Endothelial cell of umbilical vein (primary cell): ENCODE results near the gene DNAAF5. TPM values are rescaled to one million over a fixed set of nuclear protein-coding genes. Genes with fewer than 3 reads are reported as not detected.

ENCODE experiments used
- BruUV-seq: library from RNA; stranded (reverse); fragments of 400-500 nt; replicated peaks from 2 replicates; lab custom pipeline; 2021; lab: Mats Ljungman, UMichigan
- CTCF ChIA-PET: fragments of 300-600, 350-600 bp; sonication (Branson Sonifier 250); formaldehyde crosslinking; loops from one replicate; lab custom pipeline; 2021; ENCODE audit warnings: antibody characterized with exemption, inconsistent platforms; lab: Charles Lee
- POLR2A ChIA-PET: fragments of 300-600, 350-600 bp; sonication (Branson Sonifier 250); formaldehyde crosslinking; loops from one replicate; lab custom pipeline; 2021; ENCODE audit warnings: antibody characterized with exemption, inconsistent platforms; lab: Charles Lee
- DNase-seq: peaks from one replicate; pipeline ENCODE4 v3.0.0-alpha.2; 2011; ENCODE audit warnings: low read depth, low spot score
- FAIRE-seq: peaks from 2 replicates; lab custom pipeline; 2011; peaks lifted over from hg19 to GRCh38; lab: Jason Lieb, UNC
- H2AFZ ChIP-seq: 2 replicates; pipeline ENCODE4 v1.6.0; 2012; ENCODE audit warnings: low read depth, low read length, control low read depth, inconsistent platforms
- H3K27ac ChIP-seq: 2 replicates; pipeline ENCODE4 v1.5.1; 2011; ENCODE audit warnings: low read depth, mild to moderate bottlenecking, control low read depth, low read length, moderate library complexity; ENCODE audit not compliant: insufficient read depth
- H3K27me3 ChIP-seq, 2 experiments: 2 replicates each; pipeline versions ENCODE4 v1.6.0 to v1.6.1; 2011; ENCODE audit warnings: low read length in 2 of 2, mixed read lengths in 1 of 2; ENCODE audit not compliant: control insufficient read depth in 2 of 2, insufficient read depth in 2 of 2
- H3K36me3 ChIP-seq, 2 experiments: 2 replicates in 1 of 2; 3 replicates in 1 of 2; pipeline ENCODE4 v1.5.1; 2011; ENCODE audit warnings: low read length in 2 of 2, mild to moderate bottlenecking in 1 of 2, moderate library complexity in 1 of 2; ENCODE audit not compliant: control insufficient read depth in 2 of 2, insufficient read depth in 2 of 2; ENCODE audit errors: extremely low read depth in 1 of 2
- H3K4me1 ChIP-seq: 3 replicates; pipeline ENCODE4 v1.5.1; 2011; ENCODE audit warnings: mild to moderate bottlenecking, low read length; ENCODE audit not compliant: control insufficient read depth, insufficient read depth; ENCODE audit errors: extremely low read depth
- H3K4me2 ChIP-seq: 2 replicates; pipeline ENCODE4 v1.6.1; 2011; ENCODE audit warnings: low read length, control low read depth, mixed read lengths; ENCODE audit not compliant: insufficient read depth
- H3K4me3 ChIP-seq, 3 experiments: fragments of 200-600 bp in 1 of 3; sonication (generic), shearing (Covaris generic) in 1 of 3; replicated peaks in 1 of 3; 2 replicates each; pipeline ENCODE4 v1.5.1; 2011 to 2016; ENCODE audit warnings: control low read depth in 3 of 3, low read length in 3 of 3, mild to moderate bottlenecking in 2 of 3, inconsistent platforms in 1 of 3, low read depth in 1 of 3, moderate library complexity in 1 of 3; ENCODE audit not compliant: insufficient read depth in 1 of 3
- H3K79me2 ChIP-seq: 2 replicates; pipeline ENCODE4 v1.6.0; 2012; ENCODE audit warnings: low read length, inconsistent platforms; ENCODE audit not compliant: control insufficient read depth, insufficient read depth
- H3K9ac ChIP-seq: replicated peaks from 2 replicates; pipeline ENCODE3; 2011; ENCODE audit warnings: low read length, control low read depth; ENCODE audit not compliant: insufficient read depth; ENCODE audit errors: extremely low read depth
- H3K9me1 ChIP-seq: replicated peaks from 3 replicates; pipeline ENCODE4 v1.6.0; 2011; ENCODE audit warnings: mild to moderate bottlenecking, low read length; ENCODE audit not compliant: control insufficient read depth, insufficient read depth; ENCODE audit errors: extremely low read depth
- H3K9me3 ChIP-seq: replicated peaks from 2 replicates; pipeline ENCODE4 v1.5.1; 2012; ENCODE audit warnings: low read length, inconsistent platforms; ENCODE audit not compliant: control insufficient read depth, insufficient read depth
- H4K20me1 ChIP-seq: replicated peaks from 2 replicates; pipeline ENCODE3; 2011; ENCODE audit warnings: mild to moderate bottlenecking, low read length; ENCODE audit not compliant: control insufficient read depth, insufficient read depth; ENCODE audit errors: extremely low read depth
- EZH2 ChIP-seq: IDR thresholded peaks from 2 replicates; pipeline ENCODE4 v1.6.1; 2012; ENCODE audit warnings: borderline replicate concordance, low read depth, mild to moderate bottlenecking, moderate library complexity, low read length, inconsistent platforms; ENCODE audit not compliant: severe bottlenecking
- FOS ChIP-seq: IDR thresholded peaks from 2 replicates; pipeline ENCODE4 v1.6.1; 2011; ENCODE audit warnings: mild to moderate bottlenecking, low read length, moderate library complexity, borderline replicate concordance; ENCODE audit not compliant: insufficient read depth
- GATA2 ChIP-seq: IDR thresholded peaks from 2 replicates; pipeline ENCODE4 v1.7.0; 2011; ENCODE audit warnings: low read depth, mild to moderate bottlenecking, moderate library complexity, mixed read lengths, low read length; ENCODE audit not compliant: insufficient read length, insufficient read depth
- JUN ChIP-seq: IDR thresholded peaks from 2 replicates; pipeline ENCODE4 v1.6.1; 2011; ENCODE audit warnings: borderline replicate concordance, low read depth; ENCODE audit not compliant: insufficient read length, insufficient read depth
- MYC ChIP-seq: IDR thresholded peaks from one replicate; pipeline ENCODE4 v1.6.1; 2011; ENCODE audit warnings: mild to moderate bottlenecking, low read depth, low read length
- POLR2A ChIP-seq: IDR thresholded peaks from 2 replicates; pipeline ENCODE4 v1.6.1; 2012; ENCODE audit warnings: low read depth, mild to moderate bottlenecking, control low read depth, low read length
- POLR2AphosphoS5 ChIP-seq: IDR thresholded peaks from 2 replicates; pipeline ENCODE4 v1.6.1; 2012; ENCODE audit warnings: low read depth, mild to moderate bottlenecking, control low read depth, low read length, moderate library complexity; ENCODE audit not compliant: insufficient read depth
- dilution Hi-C: fragments of 300-500 bp; cut with MboI; formaldehyde crosslinking; loops from one replicate; pipeline ENCODE4 v1.15.0; 2019; ENCODE audit warnings: low sequenced_read_pairs; ENCODE audit not compliant: extremely low pct_ligation_motif_present
- intact Hi-C: fragments of 100-400 bp; cut with micrococcal nuclease; formaldehyde crosslinking; loops from one replicate; pipeline ENCODE4 v1.10.0; 2022
- polyA plus RNA-seq, 4 experiments: library from polyadenylated mRNA; depleted of rRNA in 3 of 4; stranded (reverse) in 3 of 4; unstranded in 1 of 4; fragments of >200 nt; gene quantifications; 2 replicates each; pipeline versions ENCODE4 v1.2.1 to v1.2.3, GENCODE V29; 2011 to 2012; ENCODE audit warnings: missing spikeins in 1 of 4
- total RNA-seq: library from RNA; stranded (reverse); gene quantifications from 2 replicates; pipeline ENCODE4 v1.2.3, GENCODE V29; 2021
- TF ChIP-seq, protein P1 (sequence below), 2 donors: IDR thresholded peaks; 1 replicate in 1 of 2; 2 replicates in 1 of 2; pipeline ENCODE4 v1.5.1; 2011; ENCODE audit warnings: low read length in 2 of 2, mild to moderate bottlenecking in 2 of 2, moderate library complexity in 2 of 2, control low read depth in 1 of 2, inconsistent platforms in 1 of 2, low read depth in 1 of 2; ENCODE audit not compliant: insufficient read depth in 1 of 2; ENCODE audit errors: extremely low read depth in 1 of 2
- TF ChIP-seq, protein P2 (sequence below): IDR thresholded peaks from 2 replicates; pipeline ENCODE4 v1.6.1; 2011; ENCODE audit not compliant: insufficient read depth, insufficient read length

DNAAF5 gene
- total and polyA plus RNA-seq, 2 donors (not counting 3 experiments of a cell fraction or from before 2014, with no cell fraction given) = 49.3 to 65.5 TPM

GRCh38 chr7:835485-836401, 109.2 kb downstream of the DNAAF5 start:
- Histone ChIP-seq H4K20me1 (no peaks in the 10 kb centered on the region), H3K4me1 (peaks cover 22% of the 10 kb centered on the region), H3K4me2 (no peak overlapping the region), H3K79me2 (peaks cover 33% of the 10 kb centered on the region), H3K9me1 (no peaks in the 10 kb centered on the region), H3K36me3 (peaks cover 3 to 8% of the 10 kb centered on the region in 2 experiments), H3K27ac (no peak overlapping the region), H3K4me3 (no peak overlapping the region), H2AFZ (no peak overlapping the region), H3K9ac (no peak overlapping the region), H3K9me3 (no peaks in the 10 kb centered on the region), H3K27me3 (no peaks in the 10 kb centered on the region)
- dilution Hi-C loops (no loop called here), intact Hi-C loops (loop anchor here (1.0 kb wide), 1 partner anchor 38 kb away; no protein-coding TSS in a partner anchor)
- DNase-seq (no peak), FAIRE-seq (no peak)
- TF ChIP-seq GATA2 (no peak), POLR2A (no peak), JUN (no peak), POLR2AphosphoS5 (no peak), EZH2 (no peak), FOS (no peak), MYC (no peak)
- TF ChIP-seq, protein P1, sequence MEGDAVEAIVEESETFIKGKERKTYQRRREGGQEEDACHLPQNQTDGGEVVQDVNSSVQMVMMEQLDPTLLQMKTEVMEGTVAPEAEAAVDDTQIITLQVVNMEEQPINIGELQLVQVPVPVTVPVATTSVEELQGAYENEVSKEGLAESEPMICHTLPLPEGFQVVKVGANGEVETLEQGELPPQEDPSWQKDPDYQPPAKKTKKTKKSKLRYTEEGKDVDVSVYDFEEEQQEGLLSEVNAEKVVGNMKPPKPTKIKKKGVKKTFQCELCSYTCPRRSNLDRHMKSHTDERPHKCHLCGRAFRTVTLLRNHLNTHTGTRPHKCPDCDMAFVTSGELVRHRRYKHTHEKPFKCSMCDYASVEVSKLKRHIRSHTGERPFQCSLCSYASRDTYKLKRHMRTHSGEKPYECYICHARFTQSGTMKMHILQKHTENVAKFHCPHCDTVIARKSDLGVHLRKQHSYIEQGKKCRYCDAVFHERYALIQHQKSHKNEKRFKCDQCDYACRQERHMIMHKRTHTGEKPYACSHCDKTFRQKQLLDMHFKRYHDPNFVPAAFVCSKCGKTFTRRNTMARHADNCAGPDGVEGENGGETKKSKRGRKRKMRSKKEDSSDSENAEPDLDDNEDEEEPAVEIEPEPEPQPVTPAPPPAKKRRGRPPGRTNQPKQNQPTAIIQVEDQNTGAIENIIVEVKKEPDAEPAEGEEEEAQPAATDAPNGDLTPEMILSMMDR (IDR thresholded peaks at IDR 0.05; ENCODE audit: extremely low read depth in 1 of 2, insufficient read depth in 1 of 2, low read depth in 1 of 2, low read length in 2 of 2) = no peak
- TF ChIP-seq, protein P2, sequence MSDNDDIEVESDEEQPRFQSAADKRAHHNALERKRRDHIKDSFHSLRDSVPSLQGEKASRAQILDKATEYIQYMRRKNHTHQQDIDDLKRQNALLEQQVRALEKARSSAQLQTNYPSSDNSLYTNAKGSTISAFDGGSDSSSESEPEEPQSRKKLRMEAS = no peak
- no TSS peak for BruUV-seq
- POLR2A ChIA-PET = no interaction called here
- CTCF ChIA-PET = interaction anchor here (0.6 to 3.3 kb wide), 24 partner anchors 9 to 527 kb away, joined by 3 to 37 read pairs (median 4); no protein-coding TSS in a partner anchor

Other genes with a start within 250 kb of the DNAAF5 start
- gene PDGFA, start 206.9 kb upstream of the DNAAF5 start, total RNA-seq = 62.4 and 68.1 TPM in 2 replicates
- gene PDGFA, start 206.9 kb upstream of the DNAAF5 start, polyA plus RNA-seq = 17.4 and 23.2 TPM in 2 replicates
- 24.0 and 29.2 TPM in 2 replicates for gene PRKAR1B, start 582 bp downstream of the DNAAF5 start, total RNA-seq
- 15.0 and 15.4 TPM in 2 replicates for gene PRKAR1B, start 582 bp downstream of the DNAAF5 start, polyA plus RNA-seq
- gene SUN1, start 105.8 kb downstream of the DNAAF5 start, total RNA-seq = 142 and 158 TPM in 2 replicates
- gene SUN1, start 105.8 kb downstream of the DNAAF5 start, polyA plus RNA-seq = 347 and 410 TPM in 2 replicates
- 44.7 and 48.4 TPM in 2 replicates for gene GET4, start 149.9 kb downstream of the DNAAF5 start, total RNA-seq
- gene GET4, start 149.9 kb downstream of the DNAAF5 start, polyA plus RNA-seq = 58.1 and 64.8 TPM in 2 replicates
- 0.46 and 0.49 TPM in 2 replicates for gene ADAP1, start 228.0 kb downstream of the DNAAF5 start, total RNA-seq
- 0.58 and 0.76 TPM in 2 replicates for gene ADAP1, start 228.0 kb downstream of the DNAAF5 start, polyA plus RNA-seq
- 10.6 and 11.3 TPM in 2 replicates for gene COX19, start 248.8 kb downstream of the DNAAF5 start, total RNA-seq
- 4.7 and 6.8 TPM in 2 replicates for gene COX19, start 248.8 kb downstream of the DNAAF5 start, polyA plus RNA-seq